SK-N-SH (cell line): ENCODE measurements around the gene FAM76B. TPM values are rescaled to one million over a fixed set of nuclear protein-coding genes. Genes with fewer than 3 reads are reported as not detected.

Experiments used
- CTCF ChIA-PET: fragments of 300-600, 350-600 bp; formaldehyde crosslinking; extraction: SDS; loops from one replicate; lab custom pipeline; 2021; lab: Yijun Ruan, JAX
- POLR2A ChIA-PET: fragments of 350-600 bp; sonication (Branson Sonifier 250); formaldehyde crosslinking; extraction: SDS; loops from one replicate; lab custom pipeline; 2020; ENCODE audit warnings: antibody characterized with exemption, inconsistent platforms; lab: Yijun Ruan, JAX
- DNase-seq: peaks from one replicate; pipeline ENCODE4 v3.0.0; 2012
- H2AFZ ChIP-seq: fragments of 200-600 bp; sonication (generic); 2 replicates; pipeline ENCODE4 v1.8.1; 2016; ENCODE audit warnings: antibody characterized with exemption, mild to moderate bottlenecking, low read depth
- H3F3A ChIP-seq: fragments of 200-600 bp; sonication (generic); replicated peaks from 2 replicates; pipeline ENCODE3; 2016; ENCODE audit warnings: antibody characterized with exemption, mild to moderate bottlenecking; ENCODE audit not compliant: insufficient read depth
- H3K27ac ChIP-seq, 2 experiments: fragments of 200-500 bp in 1 of 2; fragments of 200-600 bp in 1 of 2; sonication (Bioruptor generic) in 1 of 2; sonication (generic), shearing (Covaris generic) in 1 of 2; 2 replicates each; pipeline versions ENCODE4 v1.5.1 to v1.6.1; 2014 to 2016; ENCODE audit warnings: low read depth in 2 of 2, inconsistent platforms in 1 of 2, low read length in 1 of 2, mild to moderate bottlenecking in 1 of 2, mixed read lengths in 1 of 2
- H3K27me3 ChIP-seq: fragments of 200-600 bp; sonication (generic), shearing (Covaris generic); 2 replicates; pipeline ENCODE4 v1.6.1; 2016; ENCODE audit warnings: mixed run types; ENCODE audit not compliant: insufficient read depth
- H3K36me3 ChIP-seq, 2 experiments: fragments of 200-500 bp in 1 of 2; fragments of 200-600 bp in 1 of 2; sonication (Bioruptor generic) in 1 of 2; sonication (generic) in 1 of 2; replicated peaks in 1 of 2; 2 replicates each; pipeline versions ENCODE3 to v1.5.1; 2014 to 2016; ENCODE audit warnings: low read length in 1 of 2, mild to moderate bottlenecking in 1 of 2; ENCODE audit not compliant: insufficient read depth in 2 of 2, control insufficient read depth in 1 of 2
- H3K4me1 ChIP-seq, 2 experiments: fragments of 200-500 bp in 1 of 2; fragments of 200-600 bp in 1 of 2; sonication (Bioruptor generic) in 1 of 2; sonication (generic), shearing (Covaris generic) in 1 of 2; 2 replicates each; pipeline versions ENCODE4 v1.5.1 to v1.6.1; 2014 to 2016; ENCODE audit warnings: low read depth in 1 of 2, low read length in 1 of 2, mixed run types in 1 of 2; ENCODE audit not compliant: insufficient read depth in 2 of 2, control insufficient read depth in 1 of 2
- H3K4me2 ChIP-seq: fragments of 200-600 bp; sonication (generic), shearing (Covaris generic); 2 replicates; pipeline ENCODE4 v1.6.1; 2017; ENCODE audit warnings: mixed run types
- H3K4me3 ChIP-seq, 2 experiments: fragments of 200-500 bp in 1 of 2; fragments of 200-600 bp in 1 of 2; sonication (Bioruptor generic) in 1 of 2; sonication (generic), shearing (Covaris generic) in 1 of 2; 2 replicates each; pipeline versions ENCODE4 v1.5.1 to v1.8.1; 2014 to 2016; ENCODE audit warnings: low read depth in 2 of 2, inconsistent platforms in 1 of 2, low read length in 1 of 2, mild to moderate bottlenecking in 1 of 2, mixed read lengths in 1 of 2, moderate library complexity in 1 of 2
- H3K79me2 ChIP-seq: fragments of 200-600 bp; sonication (generic); 2 replicates; pipeline ENCODE4 v1.8.1; 2017; ENCODE audit warnings: mild to moderate bottlenecking; ENCODE audit not compliant: insufficient read depth
- H3K9ac ChIP-seq: fragments of 200-600 bp; sonication (generic); 2 replicates; pipeline ENCODE4 v1.6.1; 2017; ENCODE audit warnings: mixed run types
- H3K9me2 ChIP-seq: fragments of 200-600 bp; sonication (generic); 2 replicates; pipeline ENCODE4 v1.6.1; 2017; ENCODE audit warnings: mixed run types
- H3K9me3 ChIP-seq: fragments of 200-600 bp; sonication (generic); 2 replicates; pipeline ENCODE4 v1.6.1; 2017; ENCODE audit warnings: mixed run types, mild to moderate bottlenecking, moderate library complexity
- H4K20me1 ChIP-seq: fragments of 200-600 bp; sonication (generic); 2 replicates; pipeline ENCODE4 v1.6.1; 2017; ENCODE audit warnings: mild to moderate bottlenecking, mixed run types; ENCODE audit not compliant: insufficient read depth
- CHD2 ChIP-seq: fragments of 150-350 bp; IDR thresholded peaks from 2 replicates; pipeline ENCODE4 v1.6.1; 2018; ENCODE audit warnings: low read length; ENCODE audit not compliant: partially characterized antibody
- ELF1 ChIP-seq: IDR thresholded peaks from 2 replicates; pipeline ENCODE4 v1.4.0; 2012
- EZH2phosphoT487 ChIP-seq: fragments of 200-600 bp; sonication (generic); IDR thresholded peaks from 2 replicates; pipeline ENCODE4 v1.6.1; 2017; ENCODE audit warnings: low read depth, mixed run types, mild to moderate bottlenecking, antibody characterized with exemption, moderate library complexity, borderline replicate concordance
- FOSL2 ChIP-seq: IDR thresholded peaks from 2 replicates; pipeline ENCODE4 v1.4.0; 2012; ENCODE audit warnings: low read depth, mild to moderate bottlenecking, moderate library complexity, borderline replicate concordance
- FOXM1 ChIP-seq: IDR thresholded peaks from 2 replicates; pipeline ENCODE4 v1.4.0; 2012; ENCODE audit warnings: low read depth, mild to moderate bottlenecking
- GATA2 ChIP-seq: sonication (generic); formaldehyde crosslinking; IDR thresholded peaks from 2 replicates; pipeline ENCODE4 v1.5.0; 2020; ENCODE audit warnings: mild to moderate bottlenecking, missing genetic modification reagents
- MEF2A ChIP-seq: IDR thresholded peaks from 2 replicates; pipeline ENCODE4 v1.4.0; 2012; ENCODE audit warnings: low read depth, borderline replicate concordance
- MXI1 ChIP-seq: IDR thresholded peaks from 2 replicates; pipeline ENCODE4 v1.6.1; 2012; ENCODE audit warnings: mild to moderate bottlenecking, low read depth, low read length, improper control_type of control experiment
- NFIC ChIP-seq: IDR thresholded peaks from 2 replicates; pipeline ENCODE4 v1.4.0; 2012; ENCODE audit warnings: borderline replicate concordance
- NRF1 ChIP-seq: IDR thresholded peaks from 2 replicates; pipeline ENCODE4 v1.6.1; 2012; ENCODE audit warnings: low read depth, mild to moderate bottlenecking, low read length
- POLR2AphosphoS5 ChIP-seq: IDR thresholded peaks from 2 replicates; pipeline ENCODE4 v1.6.1; 2012; ENCODE audit warnings: low read depth, low read length
- RCOR1 ChIP-seq: fragments of 150-350 bp; IDR thresholded peaks from 2 replicates; pipeline ENCODE4 v1.6.1; 2017; ENCODE audit warnings: antibody characterized with exemption, low read length
- RXRA ChIP-seq: IDR thresholded peaks from 2 replicates; pipeline ENCODE4 v1.4.0; 2012; ENCODE audit warnings: low read depth, mild to moderate bottlenecking, borderline replicate concordance
- SIN3A ChIP-seq: IDR thresholded peaks from 2 replicates; pipeline ENCODE4 v1.6.1; 2012; ENCODE audit warnings: low read depth, mild to moderate bottlenecking, low read length, moderate library complexity, borderline replicate concordance
- SMC3 ChIP-seq: IDR thresholded peaks from 2 replicates; pipeline ENCODE4 v1.6.1; 2012; ENCODE audit warnings: low read depth, low read length, improper control_type of control experiment
- TAF1 ChIP-seq: IDR thresholded peaks from 2 replicates; pipeline ENCODE4 v1.6.1; 2012; ENCODE audit warnings: low read depth, mild to moderate bottlenecking, low read length, moderate library complexity, borderline replicate concordance
- TCF12 ChIP-seq: IDR thresholded peaks from 2 replicates; pipeline ENCODE4 v1.4.0; 2012
- TEAD4 ChIP-seq: IDR thresholded peaks from 2 replicates; pipeline ENCODE4 v1.4.0; 2012; ENCODE audit warnings: mild to moderate bottlenecking, borderline replicate concordance; ENCODE audit not compliant: insufficient read depth
- YY1 ChIP-seq: IDR thresholded peaks from 2 replicates; pipeline ENCODE4 v1.4.0; 2012; ENCODE audit warnings: low read depth, mild to moderate bottlenecking
- WGBS: methylation state at CpG from one replicate; pipeline ENCODE4 v1.1.6; 2017; ENCODE audit warnings: low lambda C conversion rate; 5-methylcytosine and 5-hydroxymethylcytosine counted together
- polyA plus RNA-seq, 3 experiments: library from polyadenylated mRNA; depleted of rRNA; stranded (reverse); fragments of >200 nt; gene quantifications; 2 replicates each; pipeline ENCODE4 v1.2.3, GENCODE V29; 2012
- TF ChIP-seq, protein P1 (sequence below): IDR thresholded peaks from 2 replicates; pipeline ENCODE4; 2012
- TF ChIP-seq, protein P2 (sequence below): IDR thresholded peaks from 2 replicates; pipeline ENCODE4 v1.4.0; 2012; ENCODE audit warnings: low read depth, borderline replicate concordance
- TF ChIP-seq, protein P3 (sequence below): fragments of 150-350 bp; IDR thresholded peaks from 2 replicates; pipeline ENCODE4 v1.6.1; 2016; ENCODE audit warnings: mild to moderate bottlenecking, low read depth, low read length
- TF ChIP-seq, protein P4 (sequence below): IDR thresholded peaks from 2 replicates; pipeline ENCODE4 v1.4.0; 2012; ENCODE audit warnings: low read depth, borderline replicate concordance
- TF ChIP-seq, protein P5 (sequence below): fragments of 150-350 bp; IDR thresholded peaks from 2 replicates; pipeline ENCODE4 v1.6.1; 2017; ENCODE audit warnings: antibody characterized with exemption, low read length, low read depth, borderline replicate concordance
- TF ChIP-seq, protein P6 (sequence below): fragments of 200-600 bp; sonication (generic); IDR thresholded peaks from 2 replicates; pipeline ENCODE4 v1.6.1; 2017; ENCODE audit warnings: antibody characterized with exemption, mild to moderate bottlenecking, moderate library complexity

Gene FAM76B
- polyA plus RNA-seq (2012; rRNA removed) = 15.4 and 23.2 TPM in 2 replicates
- polyA plus RNA-seq (2012; cell fraction: cytosol; rRNA removed) = 10.6 and 10.7 TPM in 2 replicates
- 62.1 and 78.6 TPM in 2 replicates for polyA plus RNA-seq (2012; cell fraction: nucleus; rRNA removed)

DNA sequence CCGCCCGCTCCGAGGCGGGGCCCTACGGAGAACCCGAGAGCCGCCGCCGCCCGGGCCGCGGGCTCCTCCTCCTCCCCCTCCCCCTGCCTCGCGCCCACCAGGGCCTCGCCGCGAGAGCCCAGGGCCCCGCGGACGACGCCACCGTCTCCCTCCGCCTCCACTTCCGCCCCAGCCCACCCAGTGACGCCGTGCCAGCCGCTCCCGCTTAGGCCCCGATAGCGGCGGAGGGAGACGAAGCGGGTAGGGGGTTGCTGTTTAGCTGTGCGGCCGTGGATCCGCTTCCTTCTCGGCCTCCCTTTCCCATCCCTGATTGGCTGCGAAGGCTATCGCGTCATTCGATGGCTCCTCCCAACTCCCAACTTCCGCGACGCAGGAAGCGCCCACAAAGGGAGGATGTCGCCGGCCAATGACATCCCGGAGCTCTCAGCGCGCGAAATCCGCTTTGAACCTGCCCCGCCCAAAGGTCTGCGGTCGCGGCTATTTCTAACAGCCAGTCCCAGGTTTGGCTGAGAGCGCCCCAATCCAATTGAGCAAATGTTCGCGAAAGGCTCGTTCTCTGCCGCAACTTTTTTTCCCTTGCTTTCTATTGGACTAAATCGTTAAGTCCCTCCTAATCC, at the start of gene FAM76B:
TSS of gene FAM76B (minus strand) at position 277 of the 617 bp plus-strand sequence. CDS start 304 bp downstream, outside the sequence.
- peaks cover 28 to 32% of the 10 kb centered on the region in 2 experiments for H3K36me3 ChIP-seq
- WGBS = 2% methylated on average over 29 of the region's 62 CpGs
- H3K4me3 ChIP-seq = peak within 1 kb of the TSS; percentile 84 to 96
- ChIA-PET POLR2A (interaction anchor here (0.7 to 2.0 kb wide), 7 partner anchors 11 to 732 kb away, joined by 3 to 9 read pairs (median 3); partner anchors contain the start of genes CCDC82, ENDOD1, JRKL and SRSF8), CTCF (interaction anchor here (1.0 to 1.8 kb wide), 6 partner anchors 10 to 720 kb away, joined by 3 to 10 read pairs (median 5); partner anchors contain the start of gene SESN3)
- peaks cover 8% of the 10 kb centered on the region for H3F3A ChIP-seq
- no peaks in the 10 kb centered on the region for H3K9me3 ChIP-seq
- no peaks in the 10 kb centered on the region; the same call in 1 of the 2 replicates for H4K20me1 ChIP-seq
- H3K9ac ChIP-seq = peak within 1 kb of the TSS; percentile 93
- no peaks in the 10 kb centered on the region for H3K9me2 ChIP-seq
- H3K4me1 ChIP-seq = peaks cover 8 to 33% of the 10 kb centered on the region in 2 experiments
- H3K79me2 ChIP-seq = peaks cover 73% of the 10 kb centered on the region
- peak within 1 kb of the TSS; percentile 92 for H2AFZ ChIP-seq
- peak within 1 kb of the TSS; percentile 94 to 97 for H3K27ac ChIP-seq
- peak; percentile 89 for DNase-seq
- H3K4me2 ChIP-seq = peak within 1 kb of the TSS; percentile 94
- H3K27me3 ChIP-seq = no peaks in the 10 kb centered on the region
- TF ChIP-seq CHD2 = peak; percentile 97
- TF ChIP-seq RXRA = no peak
- no peak for TF ChIP-seq TCF12
- peak; percentile 24; the same call in 1 of the 2 replicates for TF ChIP-seq SIN3A
- TF ChIP-seq FOXM1 = peak; percentile 12; the same call in 1 of the 2 replicates
- TF ChIP-seq, protein P1, sequence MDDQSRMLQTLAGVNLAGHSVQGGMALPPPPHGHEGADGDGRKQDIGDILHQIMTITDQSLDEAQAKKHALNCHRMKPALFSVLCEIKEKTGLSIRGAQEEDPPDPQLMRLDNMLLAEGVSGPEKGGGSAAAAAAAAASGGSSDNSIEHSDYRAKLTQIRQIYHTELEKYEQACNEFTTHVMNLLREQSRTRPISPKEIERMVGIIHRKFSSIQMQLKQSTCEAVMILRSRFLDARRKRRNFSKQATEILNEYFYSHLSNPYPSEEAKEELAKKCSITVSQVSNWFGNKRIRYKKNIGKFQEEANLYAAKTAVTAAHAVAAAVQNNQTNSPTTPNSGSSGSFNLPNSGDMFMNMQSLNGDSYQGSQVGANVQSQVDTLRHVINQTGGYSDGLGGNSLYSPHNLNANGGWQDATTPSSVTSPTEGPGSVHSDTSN = peak; percentile 72
- TF ChIP-seq, protein P2, sequence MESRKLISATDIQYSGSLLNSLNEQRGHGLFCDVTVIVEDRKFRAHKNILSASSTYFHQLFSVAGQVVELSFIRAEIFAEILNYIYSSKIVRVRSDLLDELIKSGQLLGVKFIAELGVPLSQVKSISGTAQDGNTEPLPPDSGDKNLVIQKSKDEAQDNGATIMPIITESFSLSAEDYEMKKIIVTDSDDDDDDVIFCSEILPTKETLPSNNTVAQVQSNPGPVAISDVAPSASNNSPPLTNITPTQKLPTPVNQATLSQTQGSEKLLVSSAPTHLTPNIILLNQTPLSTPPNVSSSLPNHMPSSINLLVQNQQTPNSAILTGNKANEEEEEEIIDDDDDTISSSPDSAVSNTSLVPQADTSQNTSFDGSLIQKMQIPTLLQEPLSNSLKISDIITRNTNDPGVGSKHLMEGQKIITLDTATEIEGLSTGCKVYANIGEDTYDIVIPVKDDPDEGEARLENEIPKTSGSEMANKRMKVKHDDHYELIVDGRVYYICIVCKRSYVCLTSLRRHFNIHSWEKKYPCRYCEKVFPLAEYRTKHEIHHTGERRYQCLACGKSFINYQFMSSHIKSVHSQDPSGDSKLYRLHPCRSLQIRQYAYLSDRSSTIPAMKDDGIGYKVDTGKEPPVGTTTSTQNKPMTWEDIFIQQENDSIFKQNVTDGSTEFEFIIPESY = peak; percentile 76
- TF ChIP-seq ELF1 = peak; percentile 92
- TF ChIP-seq SMC3 = no peak
- TF ChIP-seq TEAD4 = no peak
- TF ChIP-seq, protein P3, sequence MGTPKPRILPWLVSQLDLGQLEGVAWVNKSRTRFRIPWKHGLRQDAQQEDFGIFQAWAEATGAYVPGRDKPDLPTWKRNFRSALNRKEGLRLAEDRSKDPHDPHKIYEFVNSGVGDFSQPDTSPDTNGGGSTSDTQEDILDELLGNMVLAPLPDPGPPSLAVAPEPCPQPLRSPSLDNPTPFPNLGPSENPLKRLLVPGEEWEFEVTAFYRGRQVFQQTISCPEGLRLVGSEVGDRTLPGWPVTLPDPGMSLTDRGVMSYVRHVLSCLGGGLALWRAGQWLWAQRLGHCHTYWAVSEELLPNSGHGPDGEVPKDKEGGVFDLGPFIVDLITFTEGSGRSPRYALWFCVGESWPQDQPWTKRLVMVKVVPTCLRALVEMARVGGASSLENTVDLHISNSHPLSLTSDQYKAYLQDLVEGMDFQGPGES = 0 out of 2 replicates have a peak, but pooled peaks have one; percentile 36
- TF ChIP-seq NRF1 = no peak
- TF ChIP-seq, protein P4, sequence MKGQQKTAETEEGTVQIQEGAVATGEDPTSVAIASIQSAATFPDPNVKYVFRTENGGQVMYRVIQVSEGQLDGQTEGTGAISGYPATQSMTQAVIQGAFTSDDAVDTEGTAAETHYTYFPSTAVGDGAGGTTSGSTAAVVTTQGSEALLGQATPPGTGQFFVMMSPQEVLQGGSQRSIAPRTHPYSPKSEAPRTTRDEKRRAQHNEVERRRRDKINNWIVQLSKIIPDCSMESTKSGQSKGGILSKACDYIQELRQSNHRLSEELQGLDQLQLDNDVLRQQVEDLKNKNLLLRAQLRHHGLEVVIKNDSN = no peak
- no peak for TF ChIP-seq FOSL2
- TF ChIP-seq EZH2phosphoT487 = no peak
- TF ChIP-seq YY1 = no peak; the same call in 1 of the 2 replicates
- TF ChIP-seq NFIC = no peak
- TF ChIP-seq GATA2 = peak; percentile 34; the same call in 1 of the 2 replicates
- peak; percentile 55; the same call in 1 of the 2 replicates for TF ChIP-seq TAF1
- TF ChIP-seq, protein P5, sequence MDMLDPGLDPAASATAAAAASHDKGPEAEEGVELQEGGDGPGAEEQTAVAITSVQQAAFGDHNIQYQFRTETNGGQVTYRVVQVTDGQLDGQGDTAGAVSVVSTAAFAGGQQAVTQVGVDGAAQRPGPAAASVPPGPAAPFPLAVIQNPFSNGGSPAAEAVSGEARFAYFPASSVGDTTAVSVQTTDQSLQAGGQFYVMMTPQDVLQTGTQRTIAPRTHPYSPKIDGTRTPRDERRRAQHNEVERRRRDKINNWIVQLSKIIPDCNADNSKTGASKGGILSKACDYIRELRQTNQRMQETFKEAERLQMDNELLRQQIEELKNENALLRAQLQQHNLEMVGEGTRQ = no peak
- no peak; the same call in 1 of the 2 replicates for TF ChIP-seq MXI1
- TF ChIP-seq, protein P6, sequence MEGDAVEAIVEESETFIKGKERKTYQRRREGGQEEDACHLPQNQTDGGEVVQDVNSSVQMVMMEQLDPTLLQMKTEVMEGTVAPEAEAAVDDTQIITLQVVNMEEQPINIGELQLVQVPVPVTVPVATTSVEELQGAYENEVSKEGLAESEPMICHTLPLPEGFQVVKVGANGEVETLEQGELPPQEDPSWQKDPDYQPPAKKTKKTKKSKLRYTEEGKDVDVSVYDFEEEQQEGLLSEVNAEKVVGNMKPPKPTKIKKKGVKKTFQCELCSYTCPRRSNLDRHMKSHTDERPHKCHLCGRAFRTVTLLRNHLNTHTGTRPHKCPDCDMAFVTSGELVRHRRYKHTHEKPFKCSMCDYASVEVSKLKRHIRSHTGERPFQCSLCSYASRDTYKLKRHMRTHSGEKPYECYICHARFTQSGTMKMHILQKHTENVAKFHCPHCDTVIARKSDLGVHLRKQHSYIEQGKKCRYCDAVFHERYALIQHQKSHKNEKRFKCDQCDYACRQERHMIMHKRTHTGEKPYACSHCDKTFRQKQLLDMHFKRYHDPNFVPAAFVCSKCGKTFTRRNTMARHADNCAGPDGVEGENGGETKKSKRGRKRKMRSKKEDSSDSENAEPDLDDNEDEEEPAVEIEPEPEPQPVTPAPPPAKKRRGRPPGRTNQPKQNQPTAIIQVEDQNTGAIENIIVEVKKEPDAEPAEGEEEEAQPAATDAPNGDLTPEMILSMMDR = no peak
- TF ChIP-seq RCOR1 = peak; percentile 20; the same call in 1 of the 2 replicates
- no peak for TF ChIP-seq MEF2A
- peak; percentile 74 for TF ChIP-seq POLR2AphosphoS5
